CD4-positive, alpha-beta T cell treated with Interleukin-4 for 1 hour (primary cell): ENCODE results near the gene SEL1L2.

Experiments
- DNase-seq, 2 donors: peaks; one replicate each; pipeline ENCODE4 v3.0.0-alpha.2; 2020 to 2022

The SEL1L2 gene

GRCh38 chr20:13928901-13929300 lies 61.5 kb downstream of the SEL1L2 start:
- no peak for DNase-seq

- DNase-seq = no peak
Observed at GRCh38 chr20:13927171-13927570, 63.2 kb downstream of the SEL1L2 start.

DNA sequence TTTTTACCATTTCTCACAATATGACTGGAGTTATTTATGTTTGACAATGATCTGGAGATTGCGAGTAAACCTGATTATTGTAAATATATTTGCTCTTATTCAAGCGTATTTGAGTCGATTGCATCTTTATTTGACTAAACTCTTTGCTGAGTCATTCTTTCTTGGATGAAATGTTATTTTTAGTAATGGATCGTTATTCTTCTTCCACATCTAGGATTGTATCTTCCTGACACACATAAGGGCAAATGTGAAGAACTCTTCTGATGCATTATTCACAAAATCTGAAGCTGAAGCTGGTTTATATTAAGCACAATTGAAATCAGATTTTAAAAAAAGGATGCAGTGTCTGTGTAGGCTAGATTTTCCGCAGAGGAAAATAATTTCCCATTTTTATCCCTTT lies 68.2 kb downstream of the SEL1L2 start:
- DNase-seq = no peak

GRCh38 chr20:13915284-13915683 lies 75.1 kb downstream of the SEL1L2 start:
- no peak for DNase-seq

GRCh38 chr20:13913572-13913971 lies 76.8 kb downstream of the SEL1L2 start:
- DNase-seq = no peak

GRCh38 chr20:13913131-13913530 lies 77.3 kb downstream of the SEL1L2 start:
- no peak for DNase-seq

- DNase-seq = no peak
Observed at GRCh38 chr20:13910492-13910891, 79.9 kb downstream of the SEL1L2 start.

- DNase-seq = no peak
Observed at GRCh38 chr20:13909067-13909466, 81.3 kb downstream of the SEL1L2 start.

GRCh38 chr20:13904766-13905165 lies 85.6 kb downstream of the SEL1L2 start:
- DNase-seq = no peak

- DNase-seq = no peak
Observed at GRCh38 chr20:13900496-13900895, 89.9 kb downstream of the SEL1L2 start.

GRCh38 chr20:13898012-13898612 lies 92.3 kb downstream of the SEL1L2 start:
- DNase-seq = no peak

- DNase-seq = no peak
Observed at GRCh38 chr20:13891575-13891974, 98.8 kb downstream of the SEL1L2 start.

DNA sequence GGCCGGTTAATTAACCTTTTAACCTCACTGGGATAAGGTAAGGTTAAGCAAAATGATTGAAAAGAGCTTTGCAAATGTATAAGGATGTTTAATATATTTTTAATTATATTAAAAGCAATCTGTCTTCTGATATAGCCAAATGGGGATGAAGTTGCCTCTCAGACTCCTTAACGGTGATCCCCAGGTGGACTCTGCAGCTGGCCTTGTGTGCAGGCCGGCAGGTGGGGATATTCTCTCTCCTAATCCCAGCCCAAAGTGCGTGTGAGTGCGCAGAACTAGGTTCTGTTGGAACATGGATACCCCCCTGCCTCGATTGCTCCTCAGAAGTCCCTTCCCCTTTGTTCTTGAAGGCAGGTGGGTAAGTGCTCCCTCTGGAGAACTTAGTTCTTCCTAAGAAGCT lies 105.6 kb downstream of the SEL1L2 start:
- DNase-seq = no peak

DNA sequence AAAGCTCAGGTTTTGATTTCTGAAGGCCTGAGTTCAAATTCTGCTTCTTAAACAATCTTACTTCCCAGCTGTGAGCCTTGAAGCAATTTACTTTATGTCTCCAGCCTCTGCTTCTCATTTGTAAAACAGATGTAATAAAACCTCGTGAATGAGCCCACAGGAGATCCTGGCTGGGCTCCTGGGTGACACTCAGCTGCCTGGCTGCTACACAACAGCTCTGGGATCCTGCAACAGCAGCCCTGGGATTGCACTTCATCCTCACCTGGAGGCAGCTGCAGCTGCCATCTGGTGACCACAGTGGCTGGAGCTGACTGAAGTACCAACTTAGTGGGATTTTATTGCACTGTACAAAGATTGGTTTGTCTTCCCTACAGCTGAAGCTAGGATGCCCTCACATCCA lies 107.0 kb downstream of the SEL1L2 start:
- no peak for DNase-seq

DNA sequence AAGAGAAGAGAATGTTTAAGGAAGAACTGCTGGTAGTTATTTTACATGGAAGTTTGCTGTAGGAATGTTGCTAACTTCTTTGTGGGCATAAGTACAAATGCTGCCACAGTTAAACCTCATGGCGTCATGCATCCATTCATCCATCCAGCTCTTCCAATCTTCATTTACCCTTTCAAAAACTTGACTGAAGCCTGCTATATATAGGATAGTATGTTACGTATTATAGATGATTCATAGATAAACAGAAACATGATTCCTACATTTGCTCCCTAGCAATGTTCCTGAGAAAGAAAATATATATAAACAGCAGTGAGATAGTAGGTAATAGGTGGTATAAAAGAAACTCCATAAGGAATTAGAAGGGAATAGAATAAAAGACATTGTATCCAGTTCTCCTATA lies 111.8 kb downstream of the SEL1L2 start:
- no peak for DNase-seq

DNA sequence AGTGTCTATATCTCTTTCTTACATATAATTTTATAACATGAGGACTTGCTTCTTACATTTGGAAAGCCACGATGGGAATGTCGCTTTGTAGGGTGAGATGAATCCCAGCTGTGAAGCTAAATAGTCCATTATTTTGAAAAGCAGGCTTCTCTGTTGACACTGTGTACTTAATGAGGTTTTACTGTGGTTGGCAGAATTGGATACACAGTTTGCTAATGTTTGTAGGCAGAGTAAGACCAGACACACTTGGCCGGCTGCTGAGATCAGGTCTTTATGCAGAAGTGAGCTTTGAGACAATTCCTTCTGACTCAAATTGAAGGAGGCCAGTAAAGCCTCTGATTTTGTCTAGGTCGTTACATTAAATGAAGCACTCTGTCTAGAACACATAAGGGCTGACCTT lies 112.6 kb downstream of the SEL1L2 start:
- DNase-seq = no peak

GRCh38 chr20:13875265-13875811 lies 115.1 kb downstream of the SEL1L2 start:
- DNase-seq = no peak

- no peak for DNase-seq
Observed at GRCh38 chr20:13874394-13875157, 115.8 kb downstream of the SEL1L2 start.

DNA sequence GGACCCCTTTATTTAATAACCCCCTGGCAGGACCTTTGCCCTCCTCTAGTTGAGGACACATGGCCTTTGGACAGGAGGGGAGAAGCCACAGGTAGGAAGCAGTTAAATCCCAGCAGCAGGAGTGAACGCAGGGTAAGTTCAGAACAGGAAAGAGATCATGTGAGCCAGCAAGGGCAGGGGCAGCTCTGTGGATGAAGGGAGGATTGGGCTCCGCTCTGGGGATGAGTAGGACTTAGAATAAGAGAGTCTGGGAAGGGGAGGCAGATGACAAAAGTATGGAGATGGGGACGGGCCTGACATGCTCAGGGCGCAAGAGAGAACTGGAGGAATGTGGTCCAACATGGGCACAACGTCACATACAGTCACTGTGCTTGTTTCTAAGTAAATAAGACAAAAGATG lies 116.6 kb downstream of the SEL1L2 start:
- DNase-seq = no peak

DNA sequence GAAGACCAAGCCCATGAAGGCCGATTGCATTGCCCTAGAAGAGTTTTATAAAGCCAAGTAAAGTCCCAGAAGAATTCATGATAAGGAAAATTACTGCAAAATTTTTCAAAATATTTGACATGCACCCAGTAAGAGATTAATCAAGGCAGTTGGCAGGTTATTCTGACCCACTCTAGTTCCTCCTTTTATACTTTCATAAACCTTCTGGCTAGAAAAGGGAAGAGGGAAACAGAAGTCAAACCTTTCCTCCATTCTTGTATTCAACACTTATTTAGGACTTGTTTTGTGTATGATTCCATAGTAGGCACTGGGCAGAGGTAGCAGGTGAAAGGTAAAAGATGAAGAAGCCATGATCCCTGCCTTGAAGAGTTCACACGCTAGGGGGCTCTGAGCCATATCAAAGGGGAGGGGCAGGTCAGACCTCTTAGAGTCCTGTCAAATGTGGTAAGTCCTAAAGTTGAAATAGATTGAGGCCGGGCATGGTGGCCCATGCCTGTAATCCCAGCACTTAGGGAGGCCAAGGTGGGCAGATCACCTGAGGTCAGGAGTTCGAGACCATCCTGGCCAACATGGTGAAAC lies 120.2 kb downstream of the SEL1L2 start:
- DNase-seq = no peak

GRCh38 chr20:13868331-13868730 lies 122.1 kb downstream of the SEL1L2 start:
- DNase-seq = peak in 1 of 2 donors; percentile 18

DNA sequence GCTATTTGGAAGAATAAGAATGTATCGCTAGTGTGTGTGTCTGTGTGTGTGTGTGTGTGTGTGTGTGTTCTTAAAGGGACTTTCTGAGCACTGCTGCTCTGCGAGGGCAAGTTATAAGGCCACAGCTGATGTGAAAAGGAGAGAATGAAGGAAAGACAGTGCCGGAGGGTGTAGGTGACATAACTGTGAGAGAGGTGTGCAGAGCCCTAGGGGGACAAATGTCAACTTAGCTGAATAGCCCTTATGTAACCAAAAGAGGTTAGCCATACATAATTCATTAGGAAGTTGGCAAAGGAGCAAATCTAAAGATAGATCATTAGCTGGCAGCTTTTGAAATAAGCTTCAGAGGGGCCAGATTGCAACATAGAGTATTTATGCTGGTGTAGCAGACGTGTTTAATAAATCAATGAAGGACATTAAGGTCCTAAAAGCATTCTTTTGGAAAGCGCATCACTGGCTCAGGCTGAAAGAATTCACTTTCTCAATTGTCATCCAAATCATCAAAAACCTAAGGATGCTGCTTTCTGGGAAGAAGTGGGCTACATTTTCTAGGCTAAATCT lies 124.5 kb downstream of the SEL1L2 start:
- DNase-seq = no peak

- DNase-seq = no peak
Observed at GRCh38 chr20:13865156-13865555, 125.3 kb downstream of the SEL1L2 start.

GRCh38 chr20:13863244-13863643 lies 127.2 kb downstream of the SEL1L2 start:
- DNase-seq = no peak
